ENCODE data around the gene USP53. TPM values are rescaled to one million over a fixed set of nuclear protein-coding genes. Genes with fewer than 3 reads are reported as not detected.

The USP53 gene
- total and polyA plus RNA-seq, 2 of the 13 experiments (the other 11 are each of a cell fraction or from before 2014, with no cell fraction given), result 5.3 to 8.1 TPM

- no peak for TF ChIP-seq HBP1 (CRISPR knock-in tag; IDR thresholded peaks at IDR 0.05; ENCODE audit: low read depth)
- no peak; the same call in 1 of the 2 replicates for TF ChIP-seq ZNF816 (CRISPR knock-in tag; IDR thresholded peaks at IDR 0.05; ENCODE audit: borderline replicate concordance)
- no peak for TF ChIP-seq CCAR2 (optimal IDR thresholded peaks at IDR 0.05; ENCODE audit: low read depth, low read length)
- TF ChIP-seq TRIM22 (IDR thresholded peaks at IDR 0.05), result no peak
- no peak for TF ChIP-seq ZNF550 (CRISPR knock-in tag; IDR thresholded peaks at IDR 0.05; ENCODE audit: borderline replicate concordance)
- 0 out of 2 replicates have a peak, but pooled peaks have one; percentile 46 for TF ChIP-seq ZSCAN9 (CRISPR knock-in tag; IDR thresholded peaks at IDR 0.05; ENCODE audit: borderline replicate concordance)
- no peak for TF ChIP-seq SATB2 (CRISPR knock-in tag; IDR thresholded peaks at IDR 0.05)
- TF ChIP-seq SMAD3 (CRISPR knock-in tag; IDR thresholded peaks at IDR 0.05), result no peak
- no peak for TF ChIP-seq ZNF749 (CRISPR knock-in tag; IDR thresholded peaks at IDR 0.05; ENCODE audit: borderline replicate concordance)
- TF ChIP-seq ZMAT3 (CRISPR knock-in tag; conservative IDR thresholded peaks at IDR 0.05), result peak; percentile 53; the same call in 1 of the 2 replicates
- TF ChIP-seq MXD4 (CRISPR knock-in tag; IDR thresholded peaks at IDR 0.05), result no peak
- no peak for TF ChIP-seq ZNF10 (CRISPR knock-in tag; IDR thresholded peaks at IDR 0.05; ENCODE audit: borderline replicate concordance, low read depth)
- TF ChIP-seq TEF (CRISPR knock-in tag; IDR thresholded peaks at IDR 0.05), result no peak
- no peak for TF ChIP-seq ELK4 (CRISPR knock-in tag; IDR thresholded peaks at IDR 0.05; ENCODE audit: borderline replicate concordance)
- no peak for TF ChIP-seq MTA3 (CRISPR knock-in tag; IDR thresholded peaks at IDR 0.05)
- TF ChIP-seq ZNF564 (CRISPR knock-in tag; IDR thresholded peaks at IDR 0.05), result no peak
- TF ChIP-seq ELF3 (CRISPR knock-in tag; IDR thresholded peaks at IDR 0.05), result peak; percentile 47; the same call in 1 of the 2 replicates
- TF ChIP-seq TIGD3 (CRISPR knock-in tag; IDR thresholded peaks at IDR 0.05; ENCODE audit: borderline replicate concordance), result no peak
- TF ChIP-seq HHEX (CRISPR knock-in tag; IDR thresholded peaks at IDR 0.05), result no peak
- no peak for TF ChIP-seq ZNF329 (CRISPR knock-in tag; IDR thresholded peaks at IDR 0.05; ENCODE audit: low read depth)
- TF ChIP-seq ZIK1 (CRISPR knock-in tag; IDR thresholded peaks at IDR 0.05; ENCODE audit: borderline replicate concordance, low read depth), result no peak
Measured at GRCh38 chr4:119302073-119302832, 89.7 kb downstream of the USP53 start (continued).
